ENCODE data around the gene UXT. TPM values are rescaled to one million over a fixed set of nuclear protein-coding genes. Genes with fewer than 3 reads are reported as not detected.

Gene UXT
- total and polyA plus RNA-seq, 9 of the 15 experiments (the other 6 are each of a cell fraction or from before 2014, with no cell fraction given) = 141 to 300 (median 204) TPM

- intact Hi-C loops (cut with micrococcal nuclease) = no loop called here
- H3K27me3 ChIP-seq (ENCODE audit: control insufficient read depth in 2 of 2, insufficient read depth in 2 of 2, low read length in 2 of 2) = peaks cover 0 to under 1% of the 10 kb centered on the region in 2 experiments; a peak in 1 of 5 replicates
- H3K4me1 ChIP-seq (replicated peaks in 1 of 2; ENCODE audit: control insufficient read depth in 2 of 2, insufficient read depth in 2 of 2, low read length in 2 of 2) = peaks cover 11% of the 10 kb centered on the region in 2 experiments
- H3K79me2 ChIP-seq (ENCODE audit: control insufficient read depth, insufficient read depth, low read length) = no peaks in the 10 kb centered on the region
- peaks cover 17% of the 10 kb centered on the region; the same call in 1 of the 3 replicates for H3K36me3 ChIP-seq (ENCODE audit: control insufficient read depth, insufficient read depth, low read length)
- ChIA-PET CTCF (ENCODE audit: low intra/inter-chr PET ratio) (no interaction called here), POLR2A (no interaction called here)
- no peak overlapping the region for H3K4me2 ChIP-seq (ENCODE audit: insufficient read depth, low read length)
- no peak overlapping the region for H2AFZ ChIP-seq (ENCODE audit: low read depth, low read length)
- H3K9ac ChIP-seq (ENCODE audit: insufficient read depth in 1 of 2, low read depth in 2 of 2, low read length in 2 of 2) = no peak overlapping the region
- FAIRE-seq (no peak), DNase-seq (ENCODE audit: extremely low read depth in 1 of 4, low spot score in 3 of 4) (no peak), ATAC-seq (no peak)
- no TSS peak for BruUV-seq (replicated peaks)
- H3K4me3 ChIP-seq = no peak overlapping the region
- 79% methylated on average over 5 of the region's 5 CpGs for WGBS (ENCODE audit: insufficient coverage, low coverage, missing lambda C conversion rate)
- no peaks in the 10 kb centered on the region; the same call in 1 of the 2 replicates for H4K20me1 ChIP-seq (replicated peaks; ENCODE audit: control insufficient read depth, insufficient read depth, low read length)
- TF ChIP-seq ZNF263 (CRISPR knock-in tag; IDR thresholded peaks at IDR 0.05; ENCODE audit: borderline replicate concordance) (no peak), NBN (IDR thresholded peaks at IDR 0.05; ENCODE audit: low read depth) (no peak), ARNT (IDR thresholded peaks at IDR 0.05) (no peak), TFE3 (CRISPR knock-in tag; IDR thresholded peaks at IDR 0.05) (no peak), SETDB1 (IDR thresholded peaks at IDR 0.05; ENCODE audit: low read length) (no peak), POLR2H (tag; IDR thresholded peaks at IDR 0.05; ENCODE audit: low read depth) (no peak), MYBL2 (IDR thresholded peaks at IDR 0.05; ENCODE audit: low read depth) (no peak), MYBL2 (CRISPR knock-in tag; IDR thresholded peaks at IDR 0.05; ENCODE audit: borderline replicate concordance) (no peak), ZSCAN32 (CRISPR knock-in tag; IDR thresholded peaks at IDR 0.05) (no peak), ZNF561 (CRISPR knock-in tag; conservative IDR thresholded peaks at IDR 0.05) (no peak), HMGN3 (IDR thresholded peaks at IDR 0.05; ENCODE audit: borderline replicate concordance, extremely low read depth, insufficient read length, low read depth, low read length) (no peak), SMAD4 (CRISPR knock-in tag; conservative IDR thresholded peaks at IDR 0.05) (no peak), RCOR1 (IDR thresholded peaks at IDR 0.05; ENCODE audit: borderline replicate concordance in 1 of 2, low read depth in 2 of 2, low read length in 2 of 2) (no peak), ZNF395 (CRISPR knock-in tag; IDR thresholded peaks at IDR 0.05) (no peak), TEAD2 (tag; IDR thresholded peaks at IDR 0.05) (no peak), NFRKB (IDR thresholded peaks at IDR 0.05; ENCODE audit: low read depth) (no peak), ERF (CRISPR knock-in tag; IDR thresholded peaks at IDR 0.05) (no peak), PPARD (CRISPR knock-in tag; IDR thresholded peaks at IDR 0.05) (no peak), ESRRA (IDR thresholded peaks at IDR 0.05; ENCODE audit: borderline replicate concordance, low read depth) (no peak), THRAP3 (IDR thresholded peaks at IDR 0.05; ENCODE audit: borderline replicate concordance) (no peak), CREB1 (IDR thresholded peaks at IDR 0.05) (no peak), CREB1 (CRISPR knock-in tag; IDR thresholded peaks at IDR 0.05) (no peak)
- no peaks in the 10 kb centered on the region for H3K9me1 ChIP-seq (ENCODE audit: control insufficient read depth, insufficient read depth, low read length)
- H3K27ac ChIP-seq (ENCODE audit: extremely low read depth, low read depth, low read length) = no peak overlapping the region
- in situ Hi-C loops (cut with MboI) = no loop called here
- H3K9me3 ChIP-seq (replicated peaks; ENCODE audit: control insufficient read depth, insufficient read depth, low read depth, low read length) = no peaks in the 10 kb centered on the region
These were observed 27.3 kb downstream of the UXT start for GRCh38 chrX:47631676-47632075.
